Epithelial cell of esophagus (primary cell): ENCODE results near the gene AMIGO2.

Source experiments
- DNase-seq: peaks from one replicate; pipeline ENCODE4 v3.0.0; 2010; ENCODE audit warnings: low read depth
- H3K4me3 ChIP-seq: 2 replicates; pipeline ENCODE4 v1.5.1; 2011; ENCODE audit warnings: mild to moderate bottlenecking, low read length, control low read depth
- CTCF ChIP-seq: IDR thresholded peaks from 2 replicates; pipeline ENCODE4 v1.5.1; 2011; ENCODE audit warnings: low read depth, mild to moderate bottlenecking, low read length, control low read depth, inconsistent platforms; ENCODE audit not compliant: insufficient read depth; ENCODE audit errors: missing control alignments

The AMIGO2 gene

GRCh38 chr12:47107926-47108325, 28.2 kb upstream of the AMIGO2 start:
- no peak overlapping the region for H3K4me3 ChIP-seq
- no peak for DNase-seq
- TF ChIP-seq CTCF: no peak

GRCh38 chr12:47107446-47107845, 27.7 kb upstream of the AMIGO2 start:
- no peak for DNase-seq
- H3K4me3 ChIP-seq: no peak overlapping the region
- TF ChIP-seq CTCF: no peak

DNA sequence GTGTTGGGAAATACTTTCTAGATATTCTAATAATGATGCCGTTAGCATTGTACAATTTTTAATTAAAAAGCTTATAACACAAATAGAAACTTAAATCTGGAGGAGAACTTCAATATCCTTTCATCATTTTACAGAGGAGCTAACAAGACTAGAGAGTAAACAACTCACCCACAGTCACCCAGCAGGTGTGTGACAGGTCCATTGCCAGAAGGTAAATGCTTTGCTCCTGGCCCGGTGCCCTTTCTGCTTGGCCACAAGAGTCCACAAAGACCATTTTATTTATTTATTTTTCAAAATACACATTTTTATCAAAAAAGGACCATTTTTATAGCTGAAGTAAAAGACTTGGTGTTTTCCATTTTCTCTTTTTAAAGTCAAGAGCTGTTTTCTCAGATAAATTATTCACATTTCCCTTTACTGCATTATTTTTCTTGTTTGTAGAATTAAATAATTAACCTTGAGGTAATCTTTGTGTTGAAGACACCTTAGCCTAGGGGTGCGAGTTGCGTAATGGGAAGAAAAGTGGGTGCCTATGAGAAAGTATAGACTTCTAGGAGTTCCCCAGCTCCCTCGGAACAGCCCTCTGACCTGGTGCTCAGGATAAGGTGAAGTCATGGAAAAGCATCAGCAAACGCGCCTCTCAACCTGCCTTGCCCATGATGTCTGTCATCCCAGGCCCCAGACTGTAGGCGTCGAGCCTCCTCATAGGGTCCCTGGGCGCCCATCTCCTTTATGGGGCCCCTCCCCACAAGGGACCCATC, 26.3 kb upstream of the AMIGO2 start:
- no peak for TF ChIP-seq CTCF
- no peak for DNase-seq
- no peak overlapping the region for H3K4me3 ChIP-seq

GRCh38 chr12:47102845-47103651, 23.3 kb upstream of the AMIGO2 start:
- DNase-seq: peak; percentile 46
- no peak for TF ChIP-seq CTCF

GRCh38 chr12:47102406-47102805, 22.6 kb upstream of the AMIGO2 start:
- no peak overlapping the region for H3K4me3 ChIP-seq
- no peak for TF ChIP-seq CTCF
- no peak for DNase-seq

More at GRCh38 chr12:47102845-47103651, 23.3 kb upstream of the AMIGO2 start:
- no peak overlapping the region for H3K4me3 ChIP-seq

- DNase-seq: no peak
- H3K4me3 ChIP-seq: no peak overlapping the region
- TF ChIP-seq CTCF: no peak
These were observed 20.4 kb upstream of the AMIGO2 start for GRCh38 chr12:47100160-47100559.

DNA sequence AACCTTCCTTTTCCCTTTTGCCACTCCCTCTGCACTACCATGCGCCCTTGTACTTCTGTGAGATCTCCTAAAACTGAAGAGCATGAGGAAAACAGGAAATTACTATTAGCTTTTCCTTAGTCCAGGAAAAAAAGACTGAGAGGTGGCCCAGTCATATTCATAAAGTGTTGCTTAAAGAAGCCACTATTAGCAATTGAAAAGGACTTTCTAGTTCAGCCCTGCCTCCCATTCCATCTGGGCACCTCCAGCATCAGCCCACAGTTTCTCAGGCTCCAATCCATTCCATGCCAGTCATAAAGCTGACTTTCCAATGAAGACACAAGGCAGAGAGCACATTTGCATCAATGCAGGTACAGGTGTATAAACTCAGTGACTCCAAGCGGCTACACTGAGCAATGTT, 19.9 kb upstream of the AMIGO2 start:
- no peak overlapping the region for H3K4me3 ChIP-seq
- TF ChIP-seq CTCF: no peak
- no peak for DNase-seq
